Measurements from ENCODE around the gene P3H1.

GRCh38 chr1:42806171-42806570 lies 39.3 kb upstream of the P3H1 start:
- TF ChIP-seq CTCF (IDR thresholded peaks at IDR 0.05) (no peak), POLR2A (IDR thresholded peaks at IDR 0.05) (no peak)

All from uterus (tissue), 2 donors.